Caco-2 (cell line): ENCODE results near the gene MYBPC2. TPM values are rescaled to one million over a fixed set of nuclear protein-coding genes. Genes with fewer than 3 reads are reported as not detected.

Experiments
- BruUV-seq: library from RNA; stranded (reverse); fragments of 400-500 nt; replicated peaks from 2 replicates; lab custom pipeline; 2021; lab: Mats Ljungman, UMichigan
- CTCF ChIA-PET: fragments of 300-600 bp; sonication (Branson Sonifier 250); formaldehyde crosslinking; loops from one replicate; lab custom pipeline; 2022; ENCODE audit warnings: antibody characterized with exemption; lab: Charles Lee
- POLR2A ChIA-PET: fragments of 300-600 bp; sonication (Branson Sonifier 250); formaldehyde crosslinking; loops from one replicate; lab custom pipeline; 2022; ENCODE audit warnings: antibody characterized with exemption; lab: Charles Lee
- DNase-seq, 2 experiments: peaks; one replicate each; pipeline versions ENCODE4 v3.0.0 to v3.0.0-alpha.2; 2020 to 2022
- H3K27me3 ChIP-seq: replicated peaks from 2 replicates; pipeline ENCODE4 v1.6.0; 2011; ENCODE audit warnings: low read length; ENCODE audit not compliant: control insufficient read depth, insufficient read depth
- H3K36me3 ChIP-seq: 2 replicates; pipeline ENCODE4 v1.5.1; 2011; ENCODE audit warnings: low read length; ENCODE audit not compliant: control insufficient read depth, insufficient read depth
- H3K4me1 ChIP-seq: fragments of 250-450 bp; sonication (Bioruptor Pico); 2 replicates; pipeline ENCODE4 v1.5.1; 2020; ENCODE audit warnings: mild to moderate bottlenecking
- H3K4me3 ChIP-seq: 2 replicates; pipeline ENCODE4 v1.5.1; 2011; ENCODE audit warnings: low read depth, mild to moderate bottlenecking, control low read depth, low read length
- H3K9me3 ChIP-seq: fragments of 250-450 bp; sonication (Bioruptor Pico); 2 replicates; pipeline ENCODE4 v1.5.1; 2020; ENCODE audit warnings: mild to moderate bottlenecking, moderate library complexity
- H3K27ac Mint-ChIP-seq: one replicate; pipeline ENCODE4 v1.8.0; 2022; ENCODE audit warnings: mixed read lengths; ENCODE audit not compliant: unreplicated experiment
- H3K27me3 Mint-ChIP-seq: one replicate; pipeline ENCODE4 v1.8.0; 2022; ENCODE audit warnings: mixed read lengths; ENCODE audit not compliant: insufficient read depth, unreplicated experiment
- H3K36me3 Mint-ChIP-seq: one replicate; pipeline ENCODE4 v1.8.0; 2022; ENCODE audit warnings: mild to moderate bottlenecking, mixed read lengths; ENCODE audit not compliant: insufficient read depth, unreplicated experiment
- H3K4me1 Mint-ChIP-seq: one replicate; pipeline ENCODE4 v1.8.0; 2022; ENCODE audit warnings: low read depth, mixed read lengths; ENCODE audit not compliant: unreplicated experiment
- H3K4me3 Mint-ChIP-seq: one replicate; pipeline ENCODE4 v1.8.0; 2022; ENCODE audit warnings: mild to moderate bottlenecking, moderate library complexity, mixed read lengths; ENCODE audit not compliant: unreplicated experiment
- H3K9me3 Mint-ChIP-seq: one replicate; pipeline ENCODE4 v1.8.0; 2022; ENCODE audit warnings: mixed read lengths; ENCODE audit not compliant: unreplicated experiment
- intact Hi-C: fragments of 100-400 bp; cut with micrococcal nuclease; formaldehyde crosslinking; loops from one replicate; pipeline ENCODE4 v1.10.0; 2022; ENCODE audit not compliant: unreplicated experiment
- total RNA-seq: library from RNA; stranded (reverse); gene quantifications from 2 replicates; pipeline ENCODE4 v1.2.3, GENCODE V29; 2022
- TF ChIP-seq, protein P1 (sequence below), 2 experiments: fragments of 200-600 bp in 1 of 2; IDR thresholded peaks; 1 replicate in 1 of 2; 2 replicates in 1 of 2; pipeline versions ENCODE4 v1.5.1 to v1.8.0; 2011 to 2022; ENCODE audit warnings: antibody characterized with exemption in 1 of 2, control low read depth in 1 of 2, inconsistent platforms in 1 of 2, low read depth in 1 of 2, low read length in 1 of 2, mild to moderate bottlenecking in 1 of 2, moderate library complexity in 1 of 2; ENCODE audit not compliant: insufficient read depth in 1 of 2, severe bottlenecking in 1 of 2, unreplicated experiment in 1 of 2

The MYBPC2 gene
- total RNA-seq, 1 experiment from 2014 or later = 1.6 TPM

DNA sequence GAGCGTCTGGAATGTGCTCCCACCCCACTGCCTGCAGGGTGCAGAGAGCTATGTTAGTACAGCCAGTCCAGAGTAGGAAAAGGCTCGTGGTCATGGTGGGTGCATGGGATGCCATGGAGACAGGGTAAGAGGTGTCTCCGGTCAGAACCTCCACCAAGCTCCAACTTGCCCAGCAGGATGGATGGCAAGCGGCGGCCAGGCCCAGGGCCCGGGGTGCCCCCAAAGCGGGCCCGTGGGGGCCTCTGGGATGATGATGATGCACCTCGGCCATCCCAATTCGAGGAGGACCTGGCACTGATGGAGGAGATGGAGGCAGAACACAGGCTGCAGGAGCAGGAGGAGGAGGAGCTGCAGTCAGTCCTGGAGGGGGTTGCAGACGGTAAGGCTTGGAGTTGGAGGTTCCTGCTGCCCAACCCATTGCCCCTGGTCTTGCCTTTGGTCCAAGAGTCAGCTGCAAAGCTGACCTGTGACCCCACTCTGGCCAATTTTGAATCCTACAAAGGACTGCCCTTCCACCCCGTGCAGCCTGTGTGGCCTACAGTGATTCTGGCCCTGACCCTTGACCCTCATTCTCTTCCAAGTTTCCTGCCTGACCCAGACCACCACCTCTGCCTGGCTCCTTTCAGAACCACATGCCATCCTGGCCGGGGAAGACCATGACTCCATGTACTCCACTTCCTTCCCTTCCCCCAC lies 33.9 kb upstream of the MYBPC2 start:
- Mint-ChIP-seq H3K27me3 (no peaks in the 10 kb centered on the region), H3K27ac (peak overlapping the region; percentile 73), H3K9me3 (no peaks in the 10 kb centered on the region), H3K36me3 (peaks cover 70% of the 10 kb centered on the region), H3K4me1 (peaks cover 19% of the 10 kb centered on the region), H3K4me3 (no peak overlapping the region)
- Histone ChIP-seq H3K9me3 (no peaks in the 10 kb centered on the region), H3K36me3 (peaks cover 5% of the 10 kb centered on the region; the same call in 1 of the 2 replicates), H3K4me3 (no peak overlapping the region), H3K4me1 (peaks cover 7% of the 10 kb centered on the region; the same call in 1 of the 2 replicates), H3K27me3 (no peaks in the 10 kb centered on the region)
- ChIA-PET POLR2A (no interaction called here), CTCF (interaction anchor here (0.5 to 0.7 kb wide), 2 partner anchors 28 to 45 kb away, joined by 6 read pairs; no protein-coding TSS in a partner anchor)
- no TSS peak for BruUV-seq
- intact Hi-C loops = no loop called here
- TF ChIP-seq, protein P1, sequence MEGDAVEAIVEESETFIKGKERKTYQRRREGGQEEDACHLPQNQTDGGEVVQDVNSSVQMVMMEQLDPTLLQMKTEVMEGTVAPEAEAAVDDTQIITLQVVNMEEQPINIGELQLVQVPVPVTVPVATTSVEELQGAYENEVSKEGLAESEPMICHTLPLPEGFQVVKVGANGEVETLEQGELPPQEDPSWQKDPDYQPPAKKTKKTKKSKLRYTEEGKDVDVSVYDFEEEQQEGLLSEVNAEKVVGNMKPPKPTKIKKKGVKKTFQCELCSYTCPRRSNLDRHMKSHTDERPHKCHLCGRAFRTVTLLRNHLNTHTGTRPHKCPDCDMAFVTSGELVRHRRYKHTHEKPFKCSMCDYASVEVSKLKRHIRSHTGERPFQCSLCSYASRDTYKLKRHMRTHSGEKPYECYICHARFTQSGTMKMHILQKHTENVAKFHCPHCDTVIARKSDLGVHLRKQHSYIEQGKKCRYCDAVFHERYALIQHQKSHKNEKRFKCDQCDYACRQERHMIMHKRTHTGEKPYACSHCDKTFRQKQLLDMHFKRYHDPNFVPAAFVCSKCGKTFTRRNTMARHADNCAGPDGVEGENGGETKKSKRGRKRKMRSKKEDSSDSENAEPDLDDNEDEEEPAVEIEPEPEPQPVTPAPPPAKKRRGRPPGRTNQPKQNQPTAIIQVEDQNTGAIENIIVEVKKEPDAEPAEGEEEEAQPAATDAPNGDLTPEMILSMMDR (IDR thresholded peaks at IDR 0.05; ENCODE audit: insufficient read depth in 1 of 2, low read depth in 1 of 2, low read length in 1 of 2, severe bottlenecking in 1 of 2, unreplicated experiment in 1 of 2) = no peak
- DNase-seq = no peak

DNA sequence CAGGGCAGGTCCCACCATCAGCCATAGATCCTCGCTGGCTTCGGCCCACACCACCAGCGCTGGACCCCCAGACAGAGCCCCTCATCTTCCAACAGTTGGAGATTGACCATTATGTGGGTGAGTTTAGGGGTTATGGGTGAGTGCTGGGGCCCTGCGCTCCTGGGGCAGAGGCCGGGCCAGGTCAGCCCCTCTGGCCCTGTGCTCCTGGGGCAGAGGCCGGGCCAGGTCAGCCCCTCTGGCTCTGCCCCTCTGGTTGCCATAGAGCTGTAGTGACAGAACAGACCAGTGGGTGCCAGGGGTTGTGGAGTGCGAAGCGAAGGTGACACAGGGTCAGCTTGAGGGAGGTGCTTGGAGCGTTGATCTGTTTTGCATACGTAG lies 33.3 kb upstream of the MYBPC2 start:
- Histone ChIP-seq H3K36me3 (peaks cover 5% of the 10 kb centered on the region; the same call in 1 of the 2 replicates), H3K4me3 (no peak overlapping the region), H3K4me1 (peaks cover 7% of the 10 kb centered on the region; the same call in 1 of the 2 replicates), H3K27me3 (no peaks in the 10 kb centered on the region), H3K9me3 (no peaks in the 10 kb centered on the region)
- no peak for DNase-seq
- intact Hi-C loops = no loop called here
- Mint-ChIP-seq H3K4me1 (peaks cover 16% of the 10 kb centered on the region), H3K4me3 (no peak overlapping the region), H3K36me3 (peaks cover 70% of the 10 kb centered on the region), H3K27ac (peak overlapping the region; percentile 73), H3K9me3 (no peaks in the 10 kb centered on the region), H3K27me3 (no peaks in the 10 kb centered on the region)
- ChIA-PET POLR2A (no interaction called here), CTCF (no interaction called here)
- TF ChIP-seq, protein P1 (IDR thresholded peaks at IDR 0.05; ENCODE audit: insufficient read depth in 1 of 2, low read depth in 1 of 2, low read length in 1 of 2, severe bottlenecking in 1 of 2, unreplicated experiment in 1 of 2) = no peak
- no TSS peak for BruUV-seq

DNA sequence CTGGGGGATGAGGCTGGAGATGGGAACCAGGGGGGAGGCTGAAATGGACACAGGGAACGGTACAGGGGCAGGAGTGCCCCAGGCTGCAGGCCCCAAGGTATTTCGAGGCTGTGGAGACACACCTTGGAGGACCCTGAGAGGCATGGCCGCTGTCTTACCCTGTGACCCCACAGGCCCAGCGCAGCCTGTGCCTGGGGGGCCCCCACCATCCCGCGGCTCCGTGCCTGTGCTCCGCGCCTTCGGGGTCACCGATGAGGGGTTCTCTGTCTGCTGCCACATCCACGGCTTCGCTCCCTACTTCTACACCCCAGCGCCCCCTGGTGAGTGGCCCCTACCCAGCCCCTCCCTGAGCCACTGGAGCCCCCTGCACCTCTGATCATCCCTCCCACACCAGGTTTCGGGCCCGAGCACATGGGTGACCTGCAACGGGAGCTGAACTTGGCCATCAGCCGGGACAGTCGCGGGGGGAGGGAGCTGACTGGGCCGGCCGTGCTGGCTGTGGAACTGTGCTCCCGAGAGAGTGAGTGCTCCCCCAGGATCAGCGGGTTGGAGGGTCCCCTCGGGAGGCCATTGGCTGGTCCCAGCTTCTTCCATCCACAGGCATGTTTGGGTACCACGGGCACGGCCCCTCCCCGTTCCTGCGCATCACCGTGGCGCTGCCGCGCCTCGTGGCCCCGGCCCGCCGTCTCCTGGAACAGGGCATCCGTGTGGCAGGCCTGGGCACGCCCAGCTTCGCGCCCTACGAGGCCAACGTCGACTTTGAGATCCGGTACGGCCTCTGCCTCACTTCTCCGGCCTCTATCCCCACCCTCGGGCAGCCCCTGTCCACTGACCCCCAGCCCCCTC lies 30.9 kb upstream of the MYBPC2 start:
- ChIA-PET POLR2A (no interaction called here), CTCF (no interaction called here)
- intact Hi-C loops = no loop called here
- BruUV-seq = TSS peak; percentile 46
- Histone ChIP-seq H3K9me3 (no peaks in the 10 kb centered on the region), H3K4me3 (no peak overlapping the region), H3K27me3 (no peaks in the 10 kb centered on the region), H3K36me3 (peaks cover 5% of the 10 kb centered on the region; the same call in 1 of the 2 replicates), H3K4me1 (no peaks in the 10 kb centered on the region)
- H3K4me1 Mint-ChIP-seq = peaks cover 8% of the 10 kb centered on the region
- DNase-seq = no peak
- H3K9me3 Mint-ChIP-seq = no peaks in the 10 kb centered on the region
- no peak overlapping the region for H3K4me3 Mint-ChIP-seq
- no peaks in the 10 kb centered on the region for H3K27me3 Mint-ChIP-seq
- TF ChIP-seq, protein P1 (IDR thresholded peaks at IDR 0.05; ENCODE audit: insufficient read depth in 1 of 2, low read depth in 1 of 2, low read length in 1 of 2, severe bottlenecking in 1 of 2, unreplicated experiment in 1 of 2) = no peak
- no peak overlapping the region for H3K27ac Mint-ChIP-seq
- H3K36me3 Mint-ChIP-seq = peaks cover 71% of the 10 kb centered on the region
